Measurements from ENCODE around the gene RPS16.
A peak's percentile ranks its signal among the peaks of the same experiment; 100 is the strongest.

Gene RPS16

GRCh38 chr19:39417463-39418181, 18.1 kb downstream of the RPS16 start:
- DNase-seq, result no peak

DNA sequence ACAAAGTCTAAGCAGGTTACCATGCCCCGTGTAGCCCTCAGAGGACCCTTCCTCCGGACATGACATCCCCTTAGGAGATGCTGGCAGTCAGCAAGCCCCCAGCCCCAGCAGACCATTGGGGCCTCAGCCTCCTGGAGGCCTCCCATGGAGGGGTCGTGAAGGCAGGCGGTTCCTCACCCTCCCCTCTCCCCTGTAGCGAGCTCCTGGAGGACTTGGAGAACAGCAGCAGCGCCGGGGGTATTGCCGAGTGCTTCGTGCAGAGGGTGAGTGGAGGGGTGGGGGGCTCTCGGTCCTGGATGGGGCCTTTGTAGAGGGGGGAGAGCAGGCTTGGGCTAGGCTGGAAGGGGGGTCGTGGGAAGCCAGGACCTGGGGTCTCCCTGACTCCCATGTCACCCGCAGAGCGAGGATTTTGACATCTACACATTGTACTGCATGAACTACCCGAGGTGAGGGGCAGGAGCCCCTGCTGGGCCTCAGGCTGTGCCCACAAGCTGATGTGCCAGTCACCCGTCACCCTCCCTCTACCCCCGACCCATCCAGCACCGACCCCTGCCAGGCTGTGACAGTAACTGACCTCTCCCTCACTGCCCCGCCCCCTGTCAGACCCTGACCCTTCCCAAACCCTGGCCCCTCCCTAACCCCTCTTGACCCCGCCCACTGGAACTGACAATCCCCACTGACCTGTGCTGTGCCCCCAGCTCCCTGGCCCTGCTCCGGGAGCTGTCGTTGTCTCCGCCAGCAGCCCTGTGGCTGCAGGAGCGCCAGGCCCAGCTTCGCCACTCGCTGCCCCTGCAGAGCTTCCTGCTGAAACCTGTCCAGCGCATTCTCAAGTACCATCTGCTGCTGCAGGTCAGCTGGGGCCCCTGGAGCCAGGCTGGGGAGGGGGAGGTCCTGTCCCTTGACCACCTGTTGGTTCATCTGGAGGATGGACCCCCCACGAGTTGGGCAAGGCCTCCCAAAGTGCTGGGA, 19.3 kb downstream of the RPS16 start:
- no peak for DNase-seq

DNA sequence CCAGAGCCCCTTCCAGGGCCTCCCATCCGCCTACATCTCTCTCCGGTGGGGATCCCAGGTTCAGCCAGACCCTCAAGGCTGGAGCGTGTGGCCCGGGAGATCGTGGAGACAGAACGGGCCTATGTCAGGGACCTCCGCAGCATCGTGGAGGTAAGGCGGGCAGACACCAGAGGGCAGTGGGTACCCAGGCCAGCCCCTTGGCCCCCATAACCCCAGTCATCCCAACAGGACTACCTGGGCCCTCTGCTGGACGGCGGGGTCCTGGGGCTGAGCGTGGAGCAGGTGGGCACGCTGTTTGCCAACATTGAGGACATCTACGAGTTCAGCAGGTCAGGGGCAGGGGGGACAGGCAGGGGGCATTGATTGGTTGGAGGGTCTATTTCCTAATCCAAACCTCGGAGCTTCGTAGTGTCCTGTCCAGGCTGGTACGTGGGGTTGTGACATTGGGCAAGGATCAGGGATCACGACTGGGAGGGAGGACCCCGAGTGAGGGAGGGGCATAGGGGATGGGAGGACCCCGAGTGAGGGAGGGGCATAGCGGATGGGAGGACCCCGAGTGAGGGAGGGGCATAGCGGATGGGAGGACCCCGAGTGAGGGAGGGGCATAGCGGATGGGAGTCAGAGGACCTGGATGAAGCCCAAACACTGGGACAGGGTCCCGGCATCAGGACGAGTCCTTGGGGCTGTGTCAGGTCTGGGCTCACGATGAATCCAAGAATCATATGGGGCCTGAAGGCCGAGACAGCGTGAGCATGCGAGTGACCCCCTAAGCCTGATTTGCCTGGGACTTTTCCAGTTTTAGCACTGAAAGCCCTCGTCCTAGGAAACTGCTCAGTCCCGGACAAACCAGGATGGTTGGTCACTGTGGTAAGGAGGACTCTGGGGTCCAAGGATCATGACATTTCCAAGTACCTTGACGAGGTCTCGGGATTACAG, 20.4 kb downstream of the RPS16 start:
- DNase-seq, result no peak

GRCh38 chr19:39413911-39414608, 21.7 kb downstream of the RPS16 start:
- DNase-seq, result peak in 1 of 2 experiments; percentile 10

DNA sequence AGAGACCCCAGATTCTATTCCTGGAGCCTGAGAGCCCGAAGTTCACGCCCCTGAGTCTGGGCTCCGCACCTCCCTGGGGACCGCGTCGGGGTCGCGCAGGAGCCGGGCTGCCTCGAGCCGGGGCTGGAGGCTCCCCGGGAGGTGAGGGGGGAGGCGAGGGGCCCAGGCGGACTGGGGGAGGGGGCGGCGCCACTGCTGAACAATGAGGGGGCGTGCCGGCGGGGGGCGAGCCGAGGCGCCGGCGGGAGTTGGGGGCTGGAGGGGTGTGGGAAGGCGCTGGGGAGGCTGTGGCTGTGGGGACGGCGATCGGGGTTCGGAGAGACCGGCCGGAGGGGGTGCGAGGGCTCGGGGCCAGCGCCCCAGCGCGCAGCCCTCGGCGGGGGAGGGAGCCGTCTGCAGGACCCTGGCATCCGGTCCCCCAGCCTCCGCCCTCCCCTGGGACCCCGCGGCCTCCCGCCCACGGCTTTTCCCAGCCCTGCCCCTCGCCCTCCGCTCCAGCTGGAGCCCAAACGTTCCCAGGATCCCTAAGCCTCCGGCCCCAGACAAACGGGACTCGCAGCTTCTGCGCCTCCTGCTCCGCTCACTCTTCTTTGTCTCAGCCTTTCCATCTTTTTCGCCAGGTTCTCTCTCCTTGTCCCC, 22.4 kb downstream of the RPS16 start:
- DNase-seq, result peak; percentile 23 to 33

DNA sequence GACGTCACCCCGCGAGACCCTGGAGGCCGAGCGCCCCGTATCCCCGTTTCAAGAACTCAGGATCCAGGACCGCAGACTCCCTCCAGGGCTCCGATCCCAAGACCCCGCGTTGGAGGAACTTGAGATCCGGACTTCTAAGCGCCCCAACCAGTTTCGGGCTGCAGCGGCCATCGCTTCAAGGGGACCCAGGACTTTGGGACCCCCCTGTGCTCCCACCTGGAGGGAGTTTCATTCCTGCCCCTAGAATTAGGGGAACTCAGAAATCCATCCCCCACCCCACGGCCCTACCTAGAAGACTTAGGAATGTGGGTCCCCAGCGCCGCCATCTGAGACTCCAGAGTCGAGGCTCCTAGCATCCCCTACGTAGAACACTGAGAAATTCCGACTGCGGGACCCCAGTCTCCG, 22.9 kb downstream of the RPS16 start:
- peak in 1 of 2 experiments; percentile 27 for DNase-seq

GRCh38 chr19:39412100-39412866, 23.5 kb downstream of the RPS16 start, which contains the start of gene PLEKHG2:
Gene PLEKHG2, plus strand, starts transcription at chr19:39412669. Its CDS starts 1,418 bp downstream, at chr19:39414087.
- peak; percentile 97 for DNase-seq

DNA sequence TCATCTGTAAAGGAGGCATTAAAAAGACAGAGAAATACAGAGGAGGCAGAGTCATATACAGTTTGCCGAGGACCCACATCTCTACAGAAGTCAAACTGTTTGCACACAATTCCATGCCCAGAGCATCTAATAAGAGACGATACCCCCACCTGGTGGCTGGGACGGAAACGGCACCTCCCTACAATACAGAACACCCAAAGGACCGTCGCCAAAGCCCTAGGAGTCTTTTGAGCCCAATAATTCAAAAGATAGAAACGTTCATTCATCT, 24.0 kb downstream of the RPS16 start:
- peak; percentile 93 to 95 for DNase-seq

GRCh38 chr19:39411081-39411831, 24.5 kb downstream of the RPS16 start:
- DNase-seq, result peak; percentile 23 to 31

DNA sequence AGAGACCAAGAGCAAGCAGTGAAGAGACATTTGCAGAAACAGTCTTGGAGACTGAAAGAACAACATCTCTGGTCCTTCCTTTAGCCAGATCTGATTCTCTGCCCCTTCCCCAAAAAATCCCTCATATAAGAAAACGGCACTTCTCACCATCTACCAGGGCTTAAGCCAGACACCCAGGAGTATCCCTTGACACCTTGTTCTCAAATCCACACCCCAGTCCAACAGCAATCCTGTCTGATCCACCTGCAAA, 25.0 kb downstream of the RPS16 start:
- no peak for DNase-seq

GRCh38 chr19:39410017-39410830, 25.5 kb downstream of the RPS16 start:
- DNase-seq, result peak; percentile 68 to 73

DNA sequence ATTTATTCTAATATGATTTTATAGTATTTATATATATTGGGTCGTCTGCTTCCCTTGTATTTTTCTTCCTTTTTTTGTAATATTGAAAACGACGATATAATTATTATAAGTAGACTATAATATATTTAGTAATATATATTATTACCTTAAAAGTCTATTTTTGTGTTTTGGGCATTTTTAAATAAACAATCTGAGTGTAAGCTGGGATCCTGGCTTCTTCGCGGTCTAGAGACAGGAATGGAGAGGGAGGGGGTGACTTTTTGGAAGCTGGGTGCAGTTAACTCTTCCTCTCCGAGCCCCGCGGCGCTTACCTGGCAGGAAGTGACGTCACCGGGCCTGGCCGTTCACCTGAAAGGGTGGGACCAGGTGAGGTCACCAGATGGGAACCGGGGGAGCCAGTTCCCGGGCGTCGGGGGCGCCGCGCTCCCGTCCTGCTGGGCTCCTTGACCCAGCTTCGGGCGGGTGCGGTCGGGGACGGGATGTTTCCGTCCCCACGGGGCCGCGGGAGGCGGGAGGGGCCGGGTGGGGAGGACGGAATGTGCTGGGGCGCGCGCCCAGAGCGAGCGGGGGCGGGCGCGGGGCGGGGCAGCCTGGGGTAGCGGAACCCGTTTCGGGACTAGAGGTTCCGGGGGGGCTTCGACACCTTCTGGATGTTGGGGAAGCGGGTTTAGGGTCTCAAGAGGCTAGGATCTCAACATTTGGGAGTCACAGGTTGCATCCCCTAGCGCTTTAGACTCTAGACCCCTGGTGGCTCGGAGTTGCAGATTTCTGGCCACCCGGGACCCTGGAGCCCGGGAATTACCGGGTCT, 26.3 kb downstream of the RPS16 start:
- peak; percentile 83 to 88 for DNase-seq

- DNase-seq, result peak; percentile 19 to 35
Observed at GRCh38 chr19:39408392-39409207, 27.1 kb downstream of the RPS16 start.

- peak; percentile 61 to 63 for DNase-seq
Observed at GRCh38 chr19:39407660-39408391, 27.9 kb downstream of the RPS16 start.

DNA sequence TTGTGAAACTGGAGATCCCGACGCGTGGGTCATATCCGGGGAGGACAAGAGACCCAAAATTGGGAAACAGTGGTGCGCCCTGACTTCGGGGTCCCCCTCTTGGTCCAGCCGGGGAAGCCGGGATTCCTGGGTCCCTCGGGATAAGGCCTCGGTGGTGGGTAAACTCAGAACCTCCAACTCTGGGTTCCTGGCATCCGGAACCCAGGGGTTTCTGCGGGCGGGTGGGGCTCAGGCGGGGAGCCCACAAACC, 28.4 kb downstream of the RPS16 start:
- DNase-seq, result no peak

DNA sequence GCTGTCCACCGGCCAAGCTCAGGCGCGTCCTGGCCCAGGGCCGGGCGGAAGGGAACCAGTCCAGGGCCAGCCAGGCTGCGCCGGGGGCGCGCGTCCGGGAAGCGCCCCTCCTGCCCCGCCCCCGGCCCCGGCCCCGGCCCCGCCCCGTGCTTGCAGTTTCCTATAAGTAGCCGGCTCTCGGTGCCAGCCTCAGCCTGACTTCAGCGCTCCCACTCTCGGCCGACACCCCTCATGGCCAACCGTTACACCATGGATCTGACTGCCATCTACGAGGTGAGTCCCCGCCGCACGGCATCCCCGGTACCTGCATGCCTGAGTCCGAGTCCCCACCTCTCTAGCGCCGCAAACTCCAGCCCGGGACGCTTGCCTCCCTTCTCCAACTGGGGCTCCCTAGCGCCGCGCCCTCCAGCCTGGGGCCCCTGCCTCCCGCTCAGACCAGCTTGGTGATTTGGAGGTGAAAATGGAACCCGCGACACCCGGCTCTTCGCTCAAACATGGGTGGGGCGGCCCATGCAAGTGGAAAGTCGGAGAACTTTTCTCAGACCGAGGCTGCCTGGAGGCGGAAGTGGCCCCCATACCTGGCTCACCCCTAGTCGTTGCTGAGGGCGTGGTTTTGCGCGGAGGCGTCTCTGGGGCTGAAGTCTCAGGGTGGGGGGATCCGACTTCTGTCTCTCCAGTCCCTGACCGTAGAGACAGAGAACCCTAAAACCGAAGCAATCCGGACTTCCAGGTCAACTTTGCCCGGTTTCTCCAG, 28.9 kb downstream of the RPS16 start, which contains the start of gene ZFP36:
ZFP36 (plus strand) TSS at position 192 of the 754 bp plus-strand sequence; CDS start at position 250, 58 bp downstream.
- peak; percentile 88 to 89 for DNase-seq

Data from activated CD4-positive, alpha-beta T cell treated with anti-CD3 and anti-CD28 coated beads, Interleukin-2, amount 50 U/mL, for 48 hours (primary cell).